Keratinocyte (primary cell): Measurements from ENCODE around the gene FGD4.

Experiments used
- CTCF ChIP-seq, 3 experiments: IDR thresholded peaks in 1 of 3; conservative IDR thresholded peaks in 1 of 3; optimal IDR thresholded peaks in 1 of 3; 2 replicates in 2 of 3; 3 replicates in 1 of 3; pipeline versions ENCODE3 to v1.5.1; 2011; ENCODE audit warnings: low read length in 3 of 3, mild to moderate bottlenecking in 3 of 3, moderate library complexity in 2 of 3, control low read depth in 1 of 3, inconsistent platforms in 1 of 3; ENCODE audit not compliant: insufficient read depth in 2 of 3; ENCODE audit errors: extremely low read depth in 1 of 3
- EZH2 ChIP-seq: IDR thresholded peaks from one replicate; pipeline ENCODE4 v1.6.1; 2012; ENCODE audit warnings: inconsistent platforms, mild to moderate bottlenecking, low read length, moderate library complexity

GRCh38 chr12:32651151-32651955, 252.0 kb downstream of the FGD4 start:
- TF ChIP-seq CTCF (optimal IDR thresholded peaks at IDR 0.05 in 1 of 3, IDR thresholded peaks at IDR 0.05 in 1 of 3, conservative IDR thresholded peaks at IDR 0.05 in 1 of 3; ENCODE audit: extremely low read depth in 1 of 3, insufficient read depth in 2 of 3, low read length in 3 of 3) = no peak
- TF ChIP-seq EZH2 = no peak
